GM21529 (cell line): ENCODE measurements around the gene CISH.
A peak's percentile ranks its signal among the peaks of the same experiment; 100 is the strongest.

ENCODE experiments used
- ATAC-seq: cut with Tn5 transposase; IDR thresholded peaks from one replicate; pipeline ENCODE4 v1.9.1; 2021; ENCODE audit not compliant: unreplicated experiment

The CISH gene

GRCh38 chr3:50573566-50574443 lies 37.8 kb downstream of the CISH start:
- no peak for ATAC-seq

- ATAC-seq = no peak
Observed at GRCh38 chr3:50572801-50573371, 38.7 kb downstream of the CISH start.

GRCh38 chr3:50572158-50572557 lies 39.4 kb downstream of the CISH start:
- no peak for ATAC-seq

- ATAC-seq = no peak
Observed at GRCh38 chr3:50571486-50571885, 40.1 kb downstream of the CISH start.

GRCh38 chr3:50570508-50571279 lies 40.9 kb downstream of the CISH start:
- no peak for ATAC-seq

GRCh38 chr3:50568947-50569749 lies 42.4 kb downstream of the CISH start, which contains the start of gene HEMK1:
Gene HEMK1, plus strand, starts transcription at chr3:50569522. Its CDS starts 1,583 bp downstream, at chr3:50571105.
- peak; percentile 58 for ATAC-seq

- peak; percentile 84 for ATAC-seq
Observed at GRCh38 chr3:50567386-50568167, 44.0 kb downstream of the CISH start, which contains the start of gene C3orf18. Gene C3orf18, minus strand, starts transcription at chr3:50567747. Its CDS starts 2,048 bp downstream, at chr3:50565699.

- no peak for ATAC-seq
Observed at GRCh38 chr3:50567011-50567385, 44.6 kb downstream of the CISH start.

GRCh38 chr3:50564321-50564720 lies 47.3 kb downstream of the CISH start:
- no peak for ATAC-seq

- ATAC-seq = no peak
Observed at GRCh38 chr3:50563867-50564266, 47.7 kb downstream of the CISH start.

GRCh38 chr3:50562861-50563260 lies 48.7 kb downstream of the CISH start:
- ATAC-seq = no peak

GRCh38 chr3:50559702-50560101 lies 51.9 kb downstream of the CISH start:
- ATAC-seq = no peak

- no peak for ATAC-seq
Observed at GRCh38 chr3:50557915-50558314, 53.7 kb downstream of the CISH start.

GRCh38 chr3:50557106-50557505 lies 54.5 kb downstream of the CISH start:
- no peak for ATAC-seq
